SK-N-MC (cell line): ENCODE measurements around the gene LCP2.

ENCODE experiments used
- DNase-seq: peaks from one replicate; pipeline ENCODE4 v3.0.0-alpha.2; 2011; ENCODE audit warnings: low read depth, low spot score
- H3K27ac ChIP-seq: fragments of 200-600 bp; sonication (generic); 2 replicates; pipeline ENCODE4 v1.5.1; 2016; ENCODE audit warnings: mixed run types
- H3K36me3 ChIP-seq: fragments of 200-600 bp; sonication (generic); 2 replicates; pipeline ENCODE4 v1.6.1; 2017; ENCODE audit warnings: antibody characterized with exemption, low read length, mixed read lengths; ENCODE audit not compliant: insufficient read depth
- H3K4me3 ChIP-seq: fragments of 200-600 bp; sonication (generic); 2 replicates; pipeline ENCODE4 v1.5.1; 2016
- H3K9ac ChIP-seq: fragments of 200-600 bp; sonication (generic); 2 replicates; pipeline ENCODE4 v1.8.0; 2017; ENCODE audit warnings: mixed run types, mixed read lengths; ENCODE audit not compliant: insufficient read length
- H3K9me3 ChIP-seq: fragments of 200-600 bp; sonication (generic); 2 replicates; pipeline ENCODE4 v1.6.1; 2017; ENCODE audit warnings: low read depth, mild to moderate bottlenecking, antibody characterized with exemption, low read length, moderate library complexity, mixed read lengths
- EZH2 ChIP-seq: fragments of 200-600 bp; sonication (generic); IDR thresholded peaks from one replicate; pipeline ENCODE4 v1.6.1; 2017; ENCODE audit warnings: antibody characterized with exemption
- FOXP2 ChIP-seq: optimal IDR thresholded peaks from 2 replicates; pipeline ENCODE3; 2011; ENCODE audit warnings: mild to moderate bottlenecking, moderate library complexity; ENCODE audit not compliant: insufficient read depth; ENCODE audit errors: extremely low read length, control extremely low read depth
- POLR2AphosphoS5 ChIP-seq: IDR thresholded peaks from 2 replicates; pipeline ENCODE4 v1.6.1; 2012; ENCODE audit warnings: mild to moderate bottlenecking, low read depth, low read length, borderline replicate concordance

LCP2 gene

DNA sequence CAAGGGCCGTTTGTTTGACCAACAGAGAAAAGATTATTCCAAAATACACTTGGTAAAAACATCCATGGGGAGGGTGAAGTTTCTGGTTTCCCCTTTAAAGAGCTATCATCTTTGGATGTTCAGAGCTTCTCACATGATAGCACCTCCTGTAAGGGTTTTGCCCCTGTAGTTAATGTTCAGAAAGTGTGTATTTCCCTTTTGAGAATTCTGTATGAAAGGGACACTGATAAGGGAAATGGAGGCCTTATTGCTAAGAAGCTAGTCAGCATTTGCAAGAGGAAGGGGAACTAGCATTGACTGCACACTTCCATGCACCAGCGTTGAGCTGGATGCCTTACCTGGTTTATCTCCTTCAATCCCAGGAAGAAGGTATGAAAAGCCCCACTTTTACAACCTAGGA, 96.3 kb downstream of the LCP2 start:
- H3K36me3 ChIP-seq = no peaks in the 10 kb centered on the region
- H3K4me3 ChIP-seq = no peak overlapping the region
- TF ChIP-seq POLR2AphosphoS5 = no peak
- no peak for TF ChIP-seq FOXP2
- TF ChIP-seq EZH2 = no peak
- H3K27ac ChIP-seq = no peak overlapping the region
- no peak for DNase-seq
- H3K9ac ChIP-seq = no peak overlapping the region
- no peaks in the 10 kb centered on the region for H3K9me3 ChIP-seq

DNA sequence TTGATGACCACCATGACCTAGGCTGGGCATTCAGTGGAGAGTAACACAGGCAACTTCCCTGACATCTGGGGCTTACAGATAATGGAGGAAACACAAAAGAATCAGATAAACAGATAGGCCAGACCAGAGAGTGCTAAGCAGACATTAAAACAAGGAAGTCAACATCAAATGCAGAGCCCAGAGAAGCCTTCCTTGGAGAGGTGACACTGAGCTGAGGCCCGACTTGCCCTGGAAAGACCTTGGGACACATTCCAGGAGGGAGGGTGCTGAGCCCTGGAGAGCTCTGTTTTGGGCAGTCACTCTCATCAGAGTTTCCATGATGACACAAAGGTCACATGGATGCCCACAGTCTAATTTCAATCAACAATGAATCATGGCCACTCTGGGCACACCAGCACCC, 96.7 kb downstream of the LCP2 start:
- Histone ChIP-seq H3K9ac (no peak overlapping the region), H3K27ac (no peak overlapping the region), H3K4me3 (no peak overlapping the region), H3K36me3 (no peaks in the 10 kb centered on the region), H3K9me3 (no peaks in the 10 kb centered on the region)
- DNase-seq = no peak
- TF ChIP-seq FOXP2 = no peak
- TF ChIP-seq POLR2AphosphoS5 = no peak
- no peak for TF ChIP-seq EZH2
